HEK293T (cell line): ENCODE results near the gene MOK.

Experiments
- FOXA1 ChIP-seq: fragments of 450-650 bp; IDR thresholded peaks from 2 replicates; pipeline ENCODE4 v1.6.1; 2016; ENCODE audit warnings: mild to moderate bottlenecking
- NFRKB ChIP-seq: fragments of 450-650 bp; IDR thresholded peaks from 2 replicates; pipeline ENCODE4 v1.6.1; 2016; ENCODE audit warnings: mild to moderate bottlenecking, moderate library complexity
- PKNOX1 ChIP-seq: fragments of 450-650 bp; IDR thresholded peaks from 2 replicates; pipeline ENCODE4 v1.6.1; 2016

- TF ChIP-seq PKNOX1: no peak
- no peak for TF ChIP-seq NFRKB
- no peak for TF ChIP-seq FOXA1
Observed at GRCh38 chr14:102277874-102278630, 26.9 kb downstream of the MOK start.
